HepG2 (cell line): Measurements from ENCODE around the gene GFER. TPM values are rescaled to one million over a fixed set of nuclear protein-coding genes. Genes with fewer than 3 reads are reported as not detected.

ENCODE experiments used
- ASH2L ChIP-seq: fragments of 300-600, 200-600 bp; sonication (generic); IDR thresholded peaks from 2 replicates; pipeline ENCODE4 v1.7.0; 2017; ENCODE audit warnings: low read depth, mild to moderate bottlenecking, moderate library complexity, mixed read lengths, low read length; ENCODE audit not compliant: insufficient read length
- BRF2 ChIP-seq: sonication (generic); formaldehyde crosslinking; IDR thresholded peaks from 2 replicates; pipeline ENCODE4 v1.8.1; 2022; ENCODE audit warnings: mild to moderate bottlenecking, missing genetic modification reagents
- CEBPG ChIP-seq: IDR thresholded peaks from 2 replicates; pipeline ENCODE4 v1.6.1; 2016
- IRX3 ChIP-seq: sonication (generic); formaldehyde crosslinking; IDR thresholded peaks from 2 replicates; pipeline ENCODE4 v1.8.1; 2023; ENCODE audit warnings: mild to moderate bottlenecking, low read depth, missing genetic modification reagents, borderline replicate concordance
- KLF12 ChIP-seq: sonication (generic); formaldehyde crosslinking; IDR thresholded peaks from 2 replicates; pipeline ENCODE4 v1.4.0; 2020; ENCODE audit warnings: missing genetic modification reagents, borderline replicate concordance
- MEIS1 ChIP-seq: sonication (generic); formaldehyde crosslinking; IDR thresholded peaks from 2 replicates; pipeline ENCODE4 v1.9.0; 2021; ENCODE audit warnings: mild to moderate bottlenecking, missing genetic modification reagents, moderate library complexity, borderline replicate concordance
- NFKBIZ ChIP-seq: IDR thresholded peaks from 2 replicates; pipeline ENCODE4 v1.6.1; 2018; ENCODE audit warnings: missing genetic modification reagents, missing compliant biosample characterization
- NR2F1 ChIP-seq, 2 experiments: fragments of 450-650 bp in 1 of 2; formaldehyde crosslinking in 1 of 2; IDR thresholded peaks; 2 replicates each; pipeline versions ENCODE4 v1.5.0 to v1.6.1; 2016 to 2020; ENCODE audit warnings: mild to moderate bottlenecking in 1 of 2, missing compliant biosample characterization in 1 of 2, missing genetic modification reagents in 1 of 2, moderate library complexity in 1 of 2
- NRL ChIP-seq: sonication (generic); formaldehyde crosslinking; IDR thresholded peaks from 2 replicates; pipeline ENCODE4 v1.5.0; 2020; ENCODE audit warnings: missing genetic modification reagents, mild to moderate bottlenecking, moderate library complexity, borderline replicate concordance
- SMARCC2 ChIP-seq: fragments of 450-650 bp; IDR thresholded peaks from 2 replicates; pipeline ENCODE4 v1.6.1; 2017; ENCODE audit warnings: antibody characterized with exemption, mild to moderate bottlenecking
- TGIF2 ChIP-seq: IDR thresholded peaks from 2 replicates; pipeline ENCODE4 v1.6.1; 2016; ENCODE audit warnings: control low read depth, missing compliant biosample characterization
- THAP9 ChIP-seq: sonication (generic); formaldehyde crosslinking; IDR thresholded peaks from 2 replicates; pipeline ENCODE4; 2020; ENCODE audit warnings: missing genetic modification reagents, mild to moderate bottlenecking, borderline replicate concordance
- ZEB1 ChIP-seq: IDR thresholded peaks from 2 replicates; pipeline ENCODE4 v1.6.1; 2012; ENCODE audit warnings: mild to moderate bottlenecking, low read depth, inconsistent platforms; ENCODE audit not compliant: insufficient replicate concordance
- ZMYM4 ChIP-seq: sonication (generic); formaldehyde crosslinking; IDR thresholded peaks from 2 replicates; pipeline ENCODE4 v1.8.1; 2023; ENCODE audit warnings: mild to moderate bottlenecking, missing genetic modification reagents
- ZNF256 ChIP-seq: sonication (generic); formaldehyde crosslinking; conservative IDR thresholded peaks from 2 replicates; pipeline ENCODE4 v1.4.0; 2020; ENCODE audit warnings: missing genetic modification reagents
- ZNF3 ChIP-seq: IDR thresholded peaks from 2 replicates; pipeline ENCODE4 v1.7.0; 2017; ENCODE audit warnings: inconsistent platforms
- ZNF510 ChIP-seq: sonication (generic); formaldehyde crosslinking; IDR thresholded peaks from 2 replicates; pipeline ENCODE4 v1.4.0; 2020; ENCODE audit warnings: low read depth, mild to moderate bottlenecking, missing genetic modification reagents
- ZNF562 ChIP-seq: sonication (generic); formaldehyde crosslinking; IDR thresholded peaks from 2 replicates; pipeline ENCODE4 v1.8.0; 2022; ENCODE audit warnings: missing genetic modification reagents, borderline replicate concordance
- ZNF660 ChIP-seq: sonication (generic); formaldehyde crosslinking; IDR thresholded peaks from 2 replicates; pipeline ENCODE4 v1.5.1; 2020; ENCODE audit warnings: mild to moderate bottlenecking, low read depth, missing genetic modification reagents, borderline replicate concordance
- polyA plus RNA-seq, 8 experiments: library from polyadenylated mRNA; depleted of rRNA in 3 of 8; stranded (reverse) in 7 of 8; unstranded in 1 of 8; fragments of >200 nt; fragmentation: Illumina TruSeq in 4 of 8; extraction: Trizol in 4 of 8; gene quantifications; 2 replicates each; pipeline versions ENCODE4 v1.2.1 to v1.2.3, GENCODE V29; 2011 to 2016; ENCODE audit warnings: low read depth in 4 of 8, missing spikeins in 1 of 8, mixed read lengths in 1 of 8; ENCODE audit not compliant: insufficient read depth in 1 of 8
- total RNA-seq, 5 experiments: library from RNA; depleted of rRNA; stranded (reverse); fragments of >200 nt; fragmentation: Illumina TruSeq; extraction: Trizol; gene quantifications; 2 replicates each; pipeline ENCODE4 v1.2.3, GENCODE V29; 2016; ENCODE audit warnings: low read depth in 1 of 5
- TF ChIP-seq, protein P1 (sequence below): sonication (generic); formaldehyde crosslinking; IDR thresholded peaks from 2 replicates; pipeline ENCODE4 v1.4.0; 2020; ENCODE audit warnings: mild to moderate bottlenecking, missing genetic modification reagents, borderline replicate concordance
- TF ChIP-seq, protein P2 (sequence below): sonication (generic); formaldehyde crosslinking; IDR thresholded peaks from 2 replicates; pipeline ENCODE4 v1.5.0; 2020; ENCODE audit warnings: mild to moderate bottlenecking, missing genetic modification reagents, moderate library complexity

Gene GFER
- total and polyA plus RNA-seq, 2 of the 13 experiments (the other 11 are each of a cell fraction or from before 2014, with no cell fraction given): 28.6 to 71.7 TPM

DNA sequence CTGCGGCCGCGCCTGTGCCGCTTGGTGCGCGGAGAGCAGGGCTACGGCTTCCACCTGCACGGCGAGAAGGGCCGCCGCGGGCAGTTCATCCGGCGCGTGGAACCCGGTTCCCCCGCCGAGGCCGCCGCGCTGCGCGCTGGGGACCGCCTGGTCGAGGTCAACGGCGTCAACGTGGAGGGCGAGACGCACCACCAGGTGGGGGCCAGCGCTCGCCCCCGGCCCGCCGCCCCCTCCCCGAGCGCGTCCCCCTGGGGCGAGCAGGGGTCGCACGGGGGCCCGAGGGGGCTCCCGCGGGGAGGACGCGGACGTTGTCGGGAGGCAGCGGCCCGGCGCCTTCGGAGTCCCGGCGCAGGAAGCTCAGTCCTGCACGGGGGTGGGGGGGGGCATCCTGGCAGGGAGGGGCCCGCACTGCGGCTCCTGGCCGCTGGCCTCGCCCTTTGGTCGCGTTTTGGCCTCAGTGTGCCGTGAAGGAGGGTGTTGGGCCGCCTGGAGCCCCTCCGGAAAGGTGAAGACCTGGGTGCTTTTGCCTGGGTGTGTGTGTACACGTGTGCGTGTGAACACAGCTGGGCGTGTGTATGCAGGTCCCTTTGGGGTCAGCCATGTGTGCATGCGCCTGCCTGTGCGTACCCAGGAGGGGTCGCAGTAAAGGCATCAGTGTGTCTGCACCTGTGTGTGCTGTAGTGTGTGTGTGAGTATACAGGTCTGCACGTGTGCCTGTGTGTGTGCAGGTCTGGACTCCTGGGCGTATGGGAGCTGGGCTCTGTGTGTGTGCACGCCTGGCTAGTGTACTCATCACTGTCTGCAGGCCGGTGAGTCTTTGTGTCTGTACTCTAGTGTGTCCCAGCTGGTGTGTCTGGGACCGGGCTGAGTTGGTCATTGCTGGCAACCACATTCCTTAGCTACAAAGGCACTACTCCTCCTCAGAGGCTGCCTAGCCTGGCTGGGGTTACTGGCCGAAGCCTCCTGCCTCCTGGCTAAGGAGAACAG is 43.3 kb downstream of the GFER start (continued):
- TF ChIP-seq THAP9 (CRISPR knock-in tag) (peak; percentile 24; the same call in 1 of the 2 replicates), NFKBIZ (CRISPR knock-in tag) (no peak), MEIS1 (CRISPR knock-in tag) (no peak), ZNF562 (CRISPR knock-in tag) (no peak), ZMYM4 (CRISPR knock-in tag) (no peak), ZNF660 (no peak), KLF12 (CRISPR knock-in tag) (no peak), SMARCC2 (no peak), ZNF510 (CRISPR knock-in tag) (no peak), TGIF2 (no peak), ZEB1 (peak; percentile 23), IRX3 (CRISPR knock-in tag) (no peak), ASH2L (no peak), ZNF256 (CRISPR knock-in tag) (no peak), NR2F1 (CRISPR knock-in tag; IDR thresholded peaks at IDR 0.05) (0 out of 4 replicates have a peak, but pooled peaks of 1 of the 2 experiments have one; percentile 21), CEBPG (CRISPR knock-in tag) (no peak), BRF2 (CRISPR knock-in tag) (no peak), NRL (peak; percentile 51), ZNF3 (CRISPR knock-in tag) (no peak)
- TF ChIP-seq, protein P1, sequence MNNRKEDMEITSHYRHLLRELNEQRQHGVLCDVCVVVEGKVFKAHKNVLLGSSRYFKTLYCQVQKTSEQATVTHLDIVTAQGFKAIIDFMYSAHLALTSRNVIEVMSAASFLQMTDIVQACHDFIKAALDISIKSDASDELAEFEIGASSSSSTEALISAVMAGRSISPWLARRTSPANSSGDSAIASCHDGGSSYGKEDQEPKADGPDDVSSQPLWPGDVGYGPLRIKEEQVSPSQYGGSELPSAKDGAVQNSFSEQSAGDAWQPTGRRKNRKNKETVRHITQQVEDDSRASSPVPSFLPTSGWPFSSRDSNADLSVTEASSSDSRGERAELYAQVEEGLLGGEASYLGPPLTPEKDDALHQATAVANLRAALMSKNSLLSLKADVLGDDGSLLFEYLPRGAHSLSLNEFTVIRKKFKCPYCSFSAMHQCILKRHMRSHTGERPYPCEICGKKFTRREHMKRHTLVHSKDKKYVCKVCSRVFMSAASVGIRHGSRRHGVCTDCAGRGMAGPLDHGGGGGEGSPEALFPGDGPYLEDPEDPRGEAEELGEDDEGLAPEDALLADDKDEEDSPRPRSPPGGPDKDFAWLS (CRISPR knock-in tag): no peak
- TF ChIP-seq, protein P2, sequence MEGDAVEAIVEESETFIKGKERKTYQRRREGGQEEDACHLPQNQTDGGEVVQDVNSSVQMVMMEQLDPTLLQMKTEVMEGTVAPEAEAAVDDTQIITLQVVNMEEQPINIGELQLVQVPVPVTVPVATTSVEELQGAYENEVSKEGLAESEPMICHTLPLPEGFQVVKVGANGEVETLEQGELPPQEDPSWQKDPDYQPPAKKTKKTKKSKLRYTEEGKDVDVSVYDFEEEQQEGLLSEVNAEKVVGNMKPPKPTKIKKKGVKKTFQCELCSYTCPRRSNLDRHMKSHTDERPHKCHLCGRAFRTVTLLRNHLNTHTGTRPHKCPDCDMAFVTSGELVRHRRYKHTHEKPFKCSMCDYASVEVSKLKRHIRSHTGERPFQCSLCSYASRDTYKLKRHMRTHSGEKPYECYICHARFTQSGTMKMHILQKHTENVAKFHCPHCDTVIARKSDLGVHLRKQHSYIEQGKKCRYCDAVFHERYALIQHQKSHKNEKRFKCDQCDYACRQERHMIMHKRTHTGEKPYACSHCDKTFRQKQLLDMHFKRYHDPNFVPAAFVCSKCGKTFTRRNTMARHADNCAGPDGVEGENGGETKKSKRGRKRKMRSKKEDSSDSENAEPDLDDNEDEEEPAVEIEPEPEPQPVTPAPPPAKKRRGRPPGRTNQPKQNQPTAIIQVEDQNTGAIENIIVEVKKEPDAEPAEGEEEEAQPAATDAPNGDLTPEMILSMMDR (CRISPR knock-in tag): peak; percentile 66
